ENCODE results near the gene DDI1.

The DDI1 gene

DNA sequence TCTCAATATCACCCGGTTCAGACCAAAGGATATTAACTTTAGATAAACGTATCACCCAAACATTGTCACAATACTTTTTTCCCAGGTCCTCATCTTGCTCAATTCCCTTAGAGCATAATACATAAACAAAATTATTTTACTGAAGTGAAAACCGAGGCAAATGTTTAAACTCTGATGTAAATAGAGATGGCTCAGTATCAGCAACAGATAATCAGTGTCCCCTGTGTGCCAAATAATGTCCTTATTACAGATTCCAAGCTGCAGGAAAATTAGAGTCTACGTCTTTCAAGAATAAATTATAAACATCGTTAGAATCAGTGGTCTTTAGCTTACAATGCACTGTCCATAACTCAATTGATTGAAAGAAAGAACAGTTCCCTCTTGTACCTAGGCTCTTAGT lies 50.2 kb downstream of the DDI1 start:
- no peak for DNase-seq

Data from activated CD4-positive, alpha-beta T cell treated with anti-CD3 and anti-CD28 coated beads for 1 hour (primary cell).